Bronchial epithelial cell (primary cell): ENCODE data around the gene C6orf47. TPM values are rescaled to one million over a fixed set of nuclear protein-coding genes. Genes with fewer than 3 reads are reported as not detected.

Source experiments
- DNase-seq: peaks from one replicate; pipeline ENCODE4 v3.0.0-alpha.2; 2010; ENCODE audit warnings: low read depth
- FAIRE-seq: peaks from 2 replicates; lab custom pipeline; 2011; peaks lifted over from hg19 to GRCh38; lab: Jason Lieb, UNC
- H3K27me3 ChIP-seq: 2 replicates; pipeline ENCODE4 v1.5.1; 2011; ENCODE audit warnings: low read length; ENCODE audit not compliant: control insufficient read depth, insufficient read depth
- H3K36me3 ChIP-seq: 2 replicates; pipeline ENCODE4 v1.5.1; 2011; ENCODE audit warnings: low read length; ENCODE audit not compliant: control insufficient read depth, insufficient read depth
- H3K4me3 ChIP-seq: 2 replicates; pipeline ENCODE4 v1.5.1; 2011; ENCODE audit warnings: mild to moderate bottlenecking, low read depth, low read length, control low read depth
- total RNA-seq: library from RNA; depleted of rRNA; stranded (reverse); fragments of >200 nt; gene quantifications from 2 replicates; pipeline ENCODE4 v1.2.1, GENCODE V29; 2014
- TF ChIP-seq, protein P1 (sequence below): IDR thresholded peaks from 2 replicates; pipeline ENCODE4 v1.5.1; 2011; ENCODE audit warnings: mild to moderate bottlenecking, moderate library complexity, low read length, control low read depth, inconsistent platforms; ENCODE audit not compliant: insufficient read depth, severe bottlenecking

C6orf47 gene
- total RNA-seq, 1 donor from 2014 or later = 28.4 TPM

DNA sequence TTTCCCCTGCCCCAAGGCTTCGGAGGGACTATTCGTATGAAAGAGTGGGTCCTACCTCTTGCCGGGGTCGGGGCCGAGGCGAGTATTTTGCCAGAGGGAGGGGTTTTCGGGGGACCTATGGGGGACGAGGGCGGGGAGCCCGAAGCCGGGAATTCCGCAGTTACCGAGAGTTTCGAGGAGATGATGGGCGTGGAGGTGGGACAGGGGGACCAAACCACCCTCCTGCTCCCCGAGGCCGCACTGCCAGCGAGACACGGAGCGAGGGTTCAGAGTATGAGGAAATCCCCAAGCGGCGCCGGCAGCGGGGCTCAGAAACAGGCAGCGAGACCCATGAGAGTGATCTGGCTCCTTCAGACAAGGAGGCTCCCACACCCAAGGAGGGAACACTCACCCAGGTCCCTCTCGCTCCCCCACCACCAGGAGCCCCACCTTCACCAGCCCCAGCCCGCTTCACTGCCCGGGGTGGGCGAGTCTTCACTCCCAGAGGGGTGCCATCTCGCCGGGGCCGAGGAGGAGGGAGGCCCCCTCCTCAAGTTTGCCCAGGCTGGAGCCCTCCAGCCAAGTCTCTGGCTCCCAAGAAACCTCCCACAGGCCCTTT is 28.8 kb downstream of the C6orf47 start:
- peaks cover 73% of the 10 kb centered on the region for H3K36me3 ChIP-seq
- H3K4me3 ChIP-seq = no peak overlapping the region
- no peak for FAIRE-seq

DNA sequence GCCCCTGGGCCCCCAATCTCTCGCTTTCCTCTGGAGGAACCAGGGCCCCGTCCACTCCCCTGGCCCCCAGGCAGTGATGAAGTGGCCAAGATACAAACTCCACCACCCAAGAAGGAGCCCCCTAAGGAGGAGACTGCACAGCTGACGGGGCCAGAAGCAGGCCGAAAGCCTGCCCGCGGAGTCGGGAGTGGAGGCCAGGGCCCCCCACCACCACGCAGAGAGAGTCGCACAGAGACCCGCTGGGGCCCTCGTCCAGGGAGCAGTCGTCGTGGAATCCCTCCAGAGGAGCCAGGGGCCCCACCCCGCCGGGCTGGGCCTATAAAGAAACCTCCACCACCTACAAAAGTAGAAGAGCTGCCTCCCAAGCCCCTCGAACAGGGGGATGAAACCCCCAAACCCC is 29.4 kb downstream of the C6orf47 start:
- TF ChIP-seq, protein P1, sequence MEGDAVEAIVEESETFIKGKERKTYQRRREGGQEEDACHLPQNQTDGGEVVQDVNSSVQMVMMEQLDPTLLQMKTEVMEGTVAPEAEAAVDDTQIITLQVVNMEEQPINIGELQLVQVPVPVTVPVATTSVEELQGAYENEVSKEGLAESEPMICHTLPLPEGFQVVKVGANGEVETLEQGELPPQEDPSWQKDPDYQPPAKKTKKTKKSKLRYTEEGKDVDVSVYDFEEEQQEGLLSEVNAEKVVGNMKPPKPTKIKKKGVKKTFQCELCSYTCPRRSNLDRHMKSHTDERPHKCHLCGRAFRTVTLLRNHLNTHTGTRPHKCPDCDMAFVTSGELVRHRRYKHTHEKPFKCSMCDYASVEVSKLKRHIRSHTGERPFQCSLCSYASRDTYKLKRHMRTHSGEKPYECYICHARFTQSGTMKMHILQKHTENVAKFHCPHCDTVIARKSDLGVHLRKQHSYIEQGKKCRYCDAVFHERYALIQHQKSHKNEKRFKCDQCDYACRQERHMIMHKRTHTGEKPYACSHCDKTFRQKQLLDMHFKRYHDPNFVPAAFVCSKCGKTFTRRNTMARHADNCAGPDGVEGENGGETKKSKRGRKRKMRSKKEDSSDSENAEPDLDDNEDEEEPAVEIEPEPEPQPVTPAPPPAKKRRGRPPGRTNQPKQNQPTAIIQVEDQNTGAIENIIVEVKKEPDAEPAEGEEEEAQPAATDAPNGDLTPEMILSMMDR = no peak
- Histone ChIP-seq H3K36me3 (peaks cover 73% of the 10 kb centered on the region), H3K4me3 (no peak overlapping the region), H3K27me3 (no peaks in the 10 kb centered on the region)
- FAIRE-seq (no peak), DNase-seq (no peak)

More for the DNA sequence above, 28.8 kb downstream of the C6orf47 start:
- H3K27me3 ChIP-seq = no peaks in the 10 kb centered on the region
- TF ChIP-seq, protein P1 = no peak
- DNase-seq = no peak

DNA sequence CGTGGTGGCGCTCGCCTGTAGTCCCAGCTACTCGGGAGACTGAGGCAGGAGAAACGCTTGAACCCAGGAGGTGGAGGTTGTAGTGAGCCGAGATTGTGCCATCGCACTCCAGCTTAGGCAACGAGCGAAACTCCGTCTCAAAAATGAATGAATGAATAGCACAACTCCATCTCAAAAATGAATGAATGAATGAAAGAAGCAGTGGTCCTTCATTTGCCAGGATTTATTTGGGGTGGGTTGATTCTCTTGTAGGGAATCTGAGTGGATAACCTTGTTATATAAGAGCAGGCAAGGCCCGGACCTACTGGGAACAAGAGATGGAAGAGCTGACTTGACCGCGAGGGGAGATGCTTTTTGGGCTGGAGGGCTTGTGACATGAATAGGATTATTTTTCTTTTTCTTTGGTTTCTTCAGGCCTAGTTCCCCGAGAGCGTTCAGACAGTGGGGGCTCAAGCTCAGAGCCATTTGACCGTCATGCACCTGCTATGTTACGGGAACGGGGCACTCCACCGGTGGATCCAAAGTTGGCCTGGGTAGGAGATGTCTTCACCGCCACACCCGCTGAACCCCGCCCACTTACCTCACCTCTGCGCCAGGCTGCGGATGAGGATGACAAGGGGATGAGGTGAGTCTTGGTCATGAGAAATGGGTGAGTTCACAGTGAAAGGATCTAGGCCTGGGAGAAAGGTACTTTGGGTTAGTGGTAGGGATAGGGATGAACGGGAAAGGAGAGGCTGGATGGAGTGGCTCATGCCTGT is 30.2 kb downstream of the C6orf47 start:
- H3K36me3 ChIP-seq = peaks cover 74% of the 10 kb centered on the region
- FAIRE-seq = no peak
- DNase-seq = no peak
- TF ChIP-seq, protein P1 = no peak
- no peaks in the 10 kb centered on the region for H3K27me3 ChIP-seq
- H3K4me3 ChIP-seq = no peak overlapping the region

DNA sequence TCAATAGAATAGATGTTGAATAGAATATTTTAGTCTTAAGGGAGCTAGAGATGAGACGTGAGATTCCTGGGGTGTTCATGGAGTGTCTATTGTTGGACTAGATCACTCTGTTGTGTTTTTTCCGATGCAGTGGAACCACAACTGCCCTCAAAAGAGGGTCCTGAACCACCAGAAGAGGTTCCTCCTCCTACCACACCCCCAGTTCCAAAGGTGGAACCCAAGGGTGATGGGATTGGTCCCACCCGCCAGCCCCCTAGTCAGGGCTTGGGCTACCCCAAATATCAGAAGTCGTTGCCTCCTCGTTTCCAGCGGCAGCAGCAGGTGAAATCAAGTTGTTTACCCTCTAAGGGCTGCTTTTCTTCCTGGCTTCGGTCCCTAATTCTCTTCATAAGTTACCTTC is 31.6 kb downstream of the C6orf47 start:
- H3K27me3 ChIP-seq = no peaks in the 10 kb centered on the region
- DNase-seq (no peak), FAIRE-seq (no peak)
- peaks cover 70% of the 10 kb centered on the region for H3K36me3 ChIP-seq
- TF ChIP-seq, protein P1 = no peak
- no peak overlapping the region for H3K4me3 ChIP-seq

DNA sequence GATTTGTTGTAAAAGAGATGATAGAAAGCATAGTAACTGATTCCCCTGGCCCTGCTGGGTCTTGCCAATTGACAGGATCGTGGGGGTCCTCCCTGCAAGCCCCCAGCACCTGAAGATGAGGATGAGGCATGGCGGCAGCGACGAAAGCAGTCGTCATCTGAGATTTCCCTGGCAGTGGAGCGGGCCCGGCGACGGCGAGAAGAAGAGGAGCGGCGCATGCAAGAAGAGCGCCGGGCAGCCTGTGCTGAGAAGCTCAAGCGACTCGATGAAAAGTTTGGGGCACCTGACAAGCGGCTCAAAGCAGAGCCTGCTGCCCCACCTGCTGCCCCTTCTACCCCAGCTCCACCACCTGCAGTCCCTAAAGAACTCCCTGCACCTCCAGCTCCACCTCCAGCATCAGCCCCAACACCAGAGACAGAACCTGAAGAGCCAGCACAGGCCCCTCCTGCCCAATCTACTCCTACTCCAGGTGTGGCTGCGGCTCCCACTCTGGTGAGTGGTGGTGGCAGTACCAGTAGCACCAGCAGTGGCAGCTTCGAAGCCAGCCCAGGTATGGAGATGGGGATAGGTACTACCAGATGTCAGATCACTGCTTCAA is 32.8 kb downstream of the C6orf47 start:
- Histone ChIP-seq H3K27me3 (no peaks in the 10 kb centered on the region), H3K4me3 (no peak overlapping the region), H3K36me3 (peaks cover 67% of the 10 kb centered on the region)
- TF ChIP-seq, protein P1 = no peak
- DNase-seq (no peak), FAIRE-seq (no peak)
